Natural killer cell (primary cell): ENCODE results near the gene KLK1. TPM values are rescaled to one million over a fixed set of nuclear protein-coding genes. Genes with fewer than 3 reads are reported as not detected.

Experiments used
- ATAC-seq, 3 donors: fragments of 150-1000 bp in 2 of 3; fragments of 200-7000 bp in 1 of 3; cut with Tn5 transposase; 1 replicate in 1 of 3; 2 replicates in 2 of 3; pipeline ENCODE4 v1.10.0; 2021; ENCODE audit warnings: mild to moderate bottlenecking in 2 of 3, moderate library complexity in 2 of 3
- DNase-seq, 2 donors: peaks; one replicate each; pipeline versions ENCODE4 v3.0.0 to v3.0.0-alpha.2; 2013 to 2021; ENCODE audit warnings: mixed read lengths in 1 of 2
- H3K27ac ChIP-seq: one replicate; pipeline ENCODE4 v1.5.1; 2013; ENCODE audit warnings: mild to moderate bottlenecking, low read length
- H3K27me3 ChIP-seq: one replicate; pipeline ENCODE4 v1.6.1; 2013; ENCODE audit warnings: low read length; ENCODE audit not compliant: control insufficient read depth, insufficient read depth
- H3K36me3 ChIP-seq: one replicate; pipeline ENCODE4 v1.6.1; 2013; ENCODE audit warnings: low read length; ENCODE audit not compliant: control insufficient read depth, insufficient read depth
- H3K4me1 ChIP-seq: one replicate; pipeline ENCODE4 v1.6.1; 2013; ENCODE audit warnings: low read length; ENCODE audit not compliant: control insufficient read depth, insufficient read depth
- H3K4me3 ChIP-seq: one replicate; pipeline ENCODE4 v1.5.1; 2013; ENCODE audit warnings: low read length
- H3K9me3 ChIP-seq: one replicate; pipeline ENCODE4 v1.6.1; 2013; ENCODE audit warnings: low read length; ENCODE audit not compliant: control insufficient read depth, insufficient read depth
- H3K27ac Mint-ChIP-seq, 2 donors: one replicate each; pipeline ENCODE4 v1.8.0; 2022; ENCODE audit warnings: mild to moderate bottlenecking in 2 of 2, mixed read lengths in 2 of 2, moderate library complexity in 1 of 2
- H3K27me3 Mint-ChIP-seq, 2 donors: one replicate each; pipeline ENCODE4 v1.8.0; 2022; ENCODE audit warnings: low read depth in 2 of 2, mixed read lengths in 2 of 2
- H3K36me3 Mint-ChIP-seq: one replicate; pipeline ENCODE4 v1.8.0; 2022; ENCODE audit warnings: mixed read lengths
- H3K4me1 Mint-ChIP-seq, 2 donors: one replicate each; pipeline ENCODE4 v1.8.0; 2022; ENCODE audit warnings: mixed read lengths in 2 of 2
- H3K4me3 Mint-ChIP-seq: one replicate; pipeline ENCODE4 v1.8.0; 2022; ENCODE audit warnings: mild to moderate bottlenecking, moderate library complexity, mixed read lengths
- H3K9me3 Mint-ChIP-seq, 2 donors: one replicate each; pipeline ENCODE4 v1.8.0; 2022; ENCODE audit warnings: mixed read lengths in 2 of 2
- WGBS: methylation state at CpG from one replicate; pipeline ENCODE4 v1.1.7; 2013; ENCODE audit warnings: missing lambda C conversion rate; ENCODE audit not compliant: insufficient coverage; 5-methylcytosine and 5-hydroxymethylcytosine counted together
- intact Hi-C: fragments of 100-400 bp; cut with micrococcal nuclease; formaldehyde crosslinking; loops from one replicate; pipeline ENCODE4 v1.14.2; 2022
- total RNA-seq, 4 donors: library from RNA; stranded (reverse); fragments of 120-200 nt in 1 of 4; gene quantifications; one replicate each; pipeline versions ENCODE4 v1.2.3 to v1.2.4, GENCODE V29; 2013 to 2022
- TF ChIP-seq, protein P1 (sequence below): fragments of 200-600 bp; IDR thresholded peaks from one replicate; pipeline ENCODE4 v1.8.0; 2022; ENCODE audit warnings: antibody characterized with exemption

Gene KLK1
- total RNA-seq, 3 donors from 2014 or later (not counting 1 experiment from before 2014, with no cell fraction given), result not detected

DNA sequence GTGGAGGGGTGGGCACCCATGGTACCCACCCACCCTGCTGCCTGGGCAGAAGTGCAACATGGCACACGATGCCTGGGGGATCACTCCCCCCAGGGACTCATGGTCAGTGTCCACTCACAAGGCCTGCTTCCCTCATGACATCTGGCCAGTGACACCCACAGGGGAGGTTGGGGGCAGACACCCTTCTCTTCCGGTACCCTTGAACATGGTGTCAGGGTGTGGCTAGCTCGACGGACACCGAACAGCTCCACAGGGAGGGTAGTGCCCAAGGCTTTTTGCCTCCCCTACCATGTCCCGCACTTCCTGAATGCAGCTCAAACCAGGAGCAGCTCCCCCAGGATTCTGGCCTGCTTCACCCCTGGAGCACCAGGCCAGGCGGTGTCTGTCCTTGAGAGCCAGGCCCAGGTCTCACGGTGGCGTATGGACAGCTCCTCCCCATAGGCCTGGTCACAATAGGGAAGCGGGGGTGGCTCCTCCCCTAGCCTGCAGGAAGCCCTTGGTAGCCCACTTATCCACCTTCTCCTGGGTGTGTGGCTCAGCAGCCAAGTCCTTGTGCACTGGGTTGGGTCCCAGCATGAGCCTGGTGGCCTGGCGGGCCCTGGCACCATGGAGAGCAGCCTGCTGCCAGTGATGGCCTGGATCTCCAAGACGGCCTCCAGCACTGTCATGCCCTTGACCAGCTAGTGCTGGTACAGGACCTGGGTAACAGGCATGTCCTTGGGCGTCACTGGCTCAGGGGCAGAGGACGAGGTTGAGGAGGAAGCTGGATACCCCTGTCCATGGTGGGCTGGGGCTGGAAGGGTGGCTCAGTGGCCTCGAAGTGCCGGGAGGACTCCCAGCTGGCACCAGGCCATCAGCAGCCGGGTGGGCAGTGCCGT is 25.6 kb downstream of the KLK1 start:
- H3K4me1 Mint-ChIP-seq, result peaks cover 5 to 12% of the 10 kb centered on the region in 2 donors
- H3K36me3 Mint-ChIP-seq, result no peaks in the 10 kb centered on the region
- Histone ChIP-seq H3K4me3 (no peak overlapping the region), H3K27ac (no peak overlapping the region), H3K9me3 (no peaks in the 10 kb centered on the region), H3K36me3 (peaks cover 26% of the 10 kb centered on the region), H3K4me1 (peaks cover under 1% of the 10 kb centered on the region), H3K27me3 (no peaks in the 10 kb centered on the region)
- no peak overlapping the region for H3K4me3 Mint-ChIP-seq
- ATAC-seq (no peak), DNase-seq (no peak)
- 93% methylated on average over 18 of the region's 18 CpGs for WGBS
- H3K27ac Mint-ChIP-seq, result no peak overlapping the region
- H3K27me3 Mint-ChIP-seq, result no peaks in the 10 kb centered on the region
- TF ChIP-seq, protein P1, sequence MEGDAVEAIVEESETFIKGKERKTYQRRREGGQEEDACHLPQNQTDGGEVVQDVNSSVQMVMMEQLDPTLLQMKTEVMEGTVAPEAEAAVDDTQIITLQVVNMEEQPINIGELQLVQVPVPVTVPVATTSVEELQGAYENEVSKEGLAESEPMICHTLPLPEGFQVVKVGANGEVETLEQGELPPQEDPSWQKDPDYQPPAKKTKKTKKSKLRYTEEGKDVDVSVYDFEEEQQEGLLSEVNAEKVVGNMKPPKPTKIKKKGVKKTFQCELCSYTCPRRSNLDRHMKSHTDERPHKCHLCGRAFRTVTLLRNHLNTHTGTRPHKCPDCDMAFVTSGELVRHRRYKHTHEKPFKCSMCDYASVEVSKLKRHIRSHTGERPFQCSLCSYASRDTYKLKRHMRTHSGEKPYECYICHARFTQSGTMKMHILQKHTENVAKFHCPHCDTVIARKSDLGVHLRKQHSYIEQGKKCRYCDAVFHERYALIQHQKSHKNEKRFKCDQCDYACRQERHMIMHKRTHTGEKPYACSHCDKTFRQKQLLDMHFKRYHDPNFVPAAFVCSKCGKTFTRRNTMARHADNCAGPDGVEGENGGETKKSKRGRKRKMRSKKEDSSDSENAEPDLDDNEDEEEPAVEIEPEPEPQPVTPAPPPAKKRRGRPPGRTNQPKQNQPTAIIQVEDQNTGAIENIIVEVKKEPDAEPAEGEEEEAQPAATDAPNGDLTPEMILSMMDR, result no peak
- H3K9me3 Mint-ChIP-seq, result no peaks in the 10 kb centered on the region
- intact Hi-C loops, result no loop called here

DNA sequence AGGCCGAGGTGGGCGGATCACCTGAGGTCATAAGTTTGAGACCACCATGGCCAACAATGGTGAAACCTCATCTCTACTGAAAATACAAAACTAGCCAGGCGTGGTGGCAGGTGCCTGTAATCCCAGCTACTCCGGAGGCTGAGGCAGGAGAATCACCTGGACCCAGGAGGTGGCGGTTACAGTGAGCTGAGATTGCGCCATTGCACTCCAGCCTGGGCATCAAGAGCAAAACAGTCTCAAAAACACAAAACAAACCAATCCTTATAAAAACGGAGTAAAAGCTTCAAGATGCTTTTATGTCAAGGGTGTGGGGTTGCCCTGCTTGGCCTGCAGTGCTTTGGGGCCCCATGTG is 26.2 kb downstream of the KLK1 start:
- Histone ChIP-seq H3K9me3 (no peaks in the 10 kb centered on the region), H3K27me3 (no peaks in the 10 kb centered on the region), H3K4me3 (no peak overlapping the region), H3K36me3 (peaks cover 26% of the 10 kb centered on the region), H3K4me1 (no peaks in the 10 kb centered on the region), H3K27ac (no peak overlapping the region)
- intact Hi-C loops, result no loop called here
- no peak overlapping the region for H3K27ac Mint-ChIP-seq
- DNase-seq, result no peak
- ATAC-seq, result no peak
- H3K4me1 Mint-ChIP-seq, result peaks cover 0 to 6% of the 10 kb centered on the region in 2 donors
- no peak overlapping the region for H3K4me3 Mint-ChIP-seq
- no peaks in the 10 kb centered on the region for H3K36me3 Mint-ChIP-seq
- WGBS, result 92% methylated on average over 7 of the region's 7 CpGs
- H3K9me3 Mint-ChIP-seq, result no peaks in the 10 kb centered on the region
- TF ChIP-seq, protein P1, result no peak
- H3K27me3 Mint-ChIP-seq, result no peaks in the 10 kb centered on the region

DNA sequence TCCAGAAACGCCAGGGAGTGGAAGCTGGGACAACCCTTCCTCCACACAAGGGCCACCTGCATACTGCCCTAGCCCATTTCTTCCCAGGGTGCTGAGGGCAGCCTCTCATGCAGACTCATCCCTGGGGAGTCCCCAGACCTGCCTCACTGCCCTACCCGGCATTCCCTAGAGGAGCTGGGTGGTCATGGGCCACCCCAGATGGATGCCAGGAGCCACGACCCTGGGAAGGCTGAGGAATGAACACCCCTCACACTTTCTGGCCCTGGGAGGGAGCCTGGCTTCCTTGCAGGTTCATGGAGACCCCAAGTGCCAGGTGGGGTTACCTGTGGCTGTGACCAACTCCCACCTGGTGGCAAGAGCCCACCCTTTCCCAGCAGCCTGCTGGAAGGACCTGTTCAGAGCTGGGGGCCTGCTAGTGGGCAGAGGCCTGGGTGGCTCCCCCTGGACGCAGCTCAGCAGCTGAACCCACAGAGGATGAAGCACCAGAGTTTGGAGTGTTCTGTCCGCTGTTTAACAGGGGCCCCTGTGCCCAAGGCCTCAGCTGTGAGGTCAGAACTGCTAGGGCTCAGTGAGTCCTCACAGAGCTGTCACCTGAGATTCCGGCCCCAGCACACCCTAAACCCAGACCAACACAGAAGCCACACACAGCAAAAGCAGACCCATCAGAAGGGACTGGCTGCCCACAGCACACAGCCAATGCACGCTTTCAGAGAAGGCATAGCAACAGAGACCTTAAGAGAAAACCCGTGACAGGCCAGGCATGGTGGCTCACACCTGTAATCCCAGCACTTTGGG is 26.8 kb downstream of the KLK1 start:
- intact Hi-C loops, result no loop called here
- ATAC-seq (no peak), DNase-seq (no peak)
- H3K4me3 ChIP-seq, result no peak overlapping the region
- Mint-ChIP-seq H3K9me3 (no peaks in the 10 kb centered on the region), H3K27me3 (no peaks in the 10 kb centered on the region), H3K4me1 (no peaks in the 10 kb centered on the region), H3K4me3 (no peak overlapping the region), H3K36me3 (no peaks in the 10 kb centered on the region), H3K27ac (no peak overlapping the region)
- H3K27ac ChIP-seq, result no peak overlapping the region
- TF ChIP-seq, protein P1, result no peak
- no peaks in the 10 kb centered on the region for H3K4me1 ChIP-seq
- no peaks in the 10 kb centered on the region for H3K9me3 ChIP-seq
- peaks cover 26% of the 10 kb centered on the region for H3K36me3 ChIP-seq
- H3K27me3 ChIP-seq, result no peaks in the 10 kb centered on the region
- 91% methylated on average over 8 of the region's 8 CpGs for WGBS
